GM21786 (cell line): ENCODE results near the gene KCND2.

Experiments
- ATAC-seq: cut with Tn5 transposase; IDR thresholded peaks from one replicate; pipeline ENCODE4 v1.9.1; 2021; ENCODE audit not compliant: unreplicated experiment

The KCND2 gene

GRCh38 chr7:120307991-120308545 lies 35.1 kb downstream of the KCND2 start:
- no peak for ATAC-seq

GRCh38 chr7:120311028-120311788 lies 38.2 kb downstream of the KCND2 start:
- no peak for ATAC-seq

GRCh38 chr7:120320218-120320961 lies 47.4 kb downstream of the KCND2 start:
- ATAC-seq: no peak

GRCh38 chr7:120327054-120327453 lies 54.1 kb downstream of the KCND2 start:
- peak; percentile 55 for ATAC-seq

GRCh38 chr7:120332433-120332832 lies 59.5 kb downstream of the KCND2 start:
- no peak for ATAC-seq

- ATAC-seq: peak; percentile 96
These were observed 61.5 kb downstream of the KCND2 start for GRCh38 chr7:120334475-120334874.

GRCh38 chr7:120337308-120337907 lies 64.4 kb downstream of the KCND2 start:
- peak; percentile 31 for ATAC-seq

- ATAC-seq: no peak
These were observed 71.3 kb downstream of the KCND2 start for GRCh38 chr7:120344276-120344675.

GRCh38 chr7:120353171-120353570 lies 80.2 kb downstream of the KCND2 start:
- ATAC-seq: no peak

GRCh38 chr7:120360918-120361317 lies 87.9 kb downstream of the KCND2 start:
- ATAC-seq: peak; percentile 96

- no peak for ATAC-seq
These were observed 90.4 kb downstream of the KCND2 start for GRCh38 chr7:120363414-120363813.

GRCh38 chr7:120370954-120371353 lies 98.0 kb downstream of the KCND2 start:
- ATAC-seq: peak; percentile 47

- no peak for ATAC-seq
These were observed 100.2 kb downstream of the KCND2 start for GRCh38 chr7:120373174-120373573.

- ATAC-seq: peak; percentile 30
These were observed 121.6 kb downstream of the KCND2 start for GRCh38 chr7:120394595-120394994.

- peak; percentile 96 for ATAC-seq
These were observed 122.6 kb downstream of the KCND2 start for GRCh38 chr7:120395526-120396019.

GRCh38 chr7:120398284-120399000 lies 125.5 kb downstream of the KCND2 start:
- no peak for ATAC-seq

- ATAC-seq: peak; percentile 28
These were observed 128.0 kb downstream of the KCND2 start for GRCh38 chr7:120400806-120401455.

GRCh38 chr7:120402079-120402767 lies 129.2 kb downstream of the KCND2 start:
- peak; percentile 62 for ATAC-seq

GRCh38 chr7:120402801-120403200 lies 129.8 kb downstream of the KCND2 start:
- ATAC-seq: no peak

- peak; percentile 57 for ATAC-seq
These were observed 131.1 kb downstream of the KCND2 start for GRCh38 chr7:120404042-120404441.
